ENCODE results near the gene LRRC32.

Gene LRRC32

GRCh38 chr11:76685237-76685636 is 14.7 kb upstream of the LRRC32 start (continued):
- TF ChIP-seq CREB5 (CRISPR knock-in tag; IDR thresholded peaks at IDR 0.05; ENCODE audit: low read depth) = no peak
- no peak for TF ChIP-seq ISL1 (CRISPR knock-in tag; IDR thresholded peaks at IDR 0.05)

- no peak for ATAC-seq
- TF ChIP-seq CSDC2 (CRISPR knock-in tag; IDR thresholded peaks at IDR 0.05) (no peak), OSR1 (CRISPR knock-in tag; IDR thresholded peaks at IDR 0.05) (no peak), ZFP30 (CRISPR knock-in tag; IDR thresholded peaks at IDR 0.05) (no peak), ISL1 (CRISPR knock-in tag; IDR thresholded peaks at IDR 0.05) (no peak), ZC3H10 (CRISPR knock-in tag; IDR thresholded peaks at IDR 0.05) (no peak), ESRRG (CRISPR knock-in tag; IDR thresholded peaks at IDR 0.05) (no peak), ZNF8 (CRISPR knock-in tag; IDR thresholded peaks at IDR 0.05) (no peak), RARB (CRISPR knock-in tag; IDR thresholded peaks at IDR 0.05) (no peak), ZFP3 (CRISPR knock-in tag; IDR thresholded peaks at IDR 0.05) (no peak), GLIS3 (CRISPR knock-in tag; IDR thresholded peaks at IDR 0.05) (no peak), TOX (CRISPR knock-in tag; IDR thresholded peaks at IDR 0.05; ENCODE audit: borderline replicate concordance) (no peak), ZNF70 (CRISPR knock-in tag; IDR thresholded peaks at IDR 0.05) (no peak), PPARA (CRISPR knock-in tag; IDR thresholded peaks at IDR 0.05; ENCODE audit: borderline replicate concordance) (no peak)
Observed at GRCh38 chr11:76684516-76684915, 14.0 kb upstream of the LRRC32 start.

GRCh38 chr11:76683161-76684095 is 12.9 kb upstream of the LRRC32 start:
- TF ChIP-seq BACH2 (CRISPR knock-in tag; IDR thresholded peaks at IDR 0.05; ENCODE audit: borderline replicate concordance) = no peak
- no peak for TF ChIP-seq ZC3H10 (CRISPR knock-in tag; IDR thresholded peaks at IDR 0.05)
- no peak for TF ChIP-seq CREB5 (CRISPR knock-in tag; IDR thresholded peaks at IDR 0.05; ENCODE audit: low read depth)
- TF ChIP-seq ARNTL (CRISPR knock-in tag; IDR thresholded peaks at IDR 0.05; ENCODE audit: borderline replicate concordance, low read depth) = no peak
- no peak for TF ChIP-seq SNAI2 (CRISPR knock-in tag; IDR thresholded peaks at IDR 0.05)
- no peak for TF ChIP-seq GLIS3 (CRISPR knock-in tag; IDR thresholded peaks at IDR 0.05)
- no peak for TF ChIP-seq ESRRG (CRISPR knock-in tag; IDR thresholded peaks at IDR 0.05)
- TF ChIP-seq PATZ1 (CRISPR knock-in tag; IDR thresholded peaks at IDR 0.05; ENCODE audit: borderline replicate concordance) = no peak
- no peak for TF ChIP-seq PPARA (CRISPR knock-in tag; IDR thresholded peaks at IDR 0.05; ENCODE audit: borderline replicate concordance)
- TF ChIP-seq RARB (CRISPR knock-in tag; IDR thresholded peaks at IDR 0.05) = no peak
- ATAC-seq = no peak

GRCh38 chr11:76682684-76683083 is 12.1 kb upstream of the LRRC32 start:
- ATAC-seq = no peak
- TF ChIP-seq RARB (CRISPR knock-in tag; IDR thresholded peaks at IDR 0.05) (no peak), POU6F1 (CRISPR knock-in tag; IDR thresholded peaks at IDR 0.05; ENCODE audit: borderline replicate concordance, low read depth) (no peak), OSR1 (CRISPR knock-in tag; IDR thresholded peaks at IDR 0.05) (no peak), GLIS3 (CRISPR knock-in tag; IDR thresholded peaks at IDR 0.05) (no peak), ZNF8 (CRISPR knock-in tag; IDR thresholded peaks at IDR 0.05) (no peak), ESRRG (CRISPR knock-in tag; IDR thresholded peaks at IDR 0.05) (no peak), CREB5 (CRISPR knock-in tag; IDR thresholded peaks at IDR 0.05; ENCODE audit: low read depth) (no peak), SNAI2 (CRISPR knock-in tag; IDR thresholded peaks at IDR 0.05) (no peak), ARNTL (CRISPR knock-in tag; IDR thresholded peaks at IDR 0.05; ENCODE audit: borderline replicate concordance, low read depth) (no peak), CSDC2 (CRISPR knock-in tag; IDR thresholded peaks at IDR 0.05) (no peak), BACH2 (CRISPR knock-in tag; IDR thresholded peaks at IDR 0.05; ENCODE audit: borderline replicate concordance) (no peak), TSHZ2 (CRISPR knock-in tag; IDR thresholded peaks at IDR 0.05) (no peak), PPARA (CRISPR knock-in tag; IDR thresholded peaks at IDR 0.05; ENCODE audit: borderline replicate concordance) (no peak), TCF4 (CRISPR knock-in tag; IDR thresholded peaks at IDR 0.05; ENCODE audit: borderline replicate concordance) (no peak), ISL1 (CRISPR knock-in tag; IDR thresholded peaks at IDR 0.05) (no peak), CSRNP3 (CRISPR knock-in tag; IDR thresholded peaks at IDR 0.05) (no peak)

Data from SK-N-SH treated with all-trans-retinoic acid at 6 μM for 48 hours (cell line).